HG03095 (cell line): Measurements from ENCODE around the gene CNPY4.
A peak's percentile ranks its signal among the peaks of the same experiment; 100 is the strongest.

Experiments
- ATAC-seq: cut with Tn5 transposase; IDR thresholded peaks from one replicate; pipeline ENCODE4 v1.9.1; 2021; ENCODE audit warnings: moderate library complexity; ENCODE audit not compliant: unreplicated experiment

CNPY4 gene

DNA sequence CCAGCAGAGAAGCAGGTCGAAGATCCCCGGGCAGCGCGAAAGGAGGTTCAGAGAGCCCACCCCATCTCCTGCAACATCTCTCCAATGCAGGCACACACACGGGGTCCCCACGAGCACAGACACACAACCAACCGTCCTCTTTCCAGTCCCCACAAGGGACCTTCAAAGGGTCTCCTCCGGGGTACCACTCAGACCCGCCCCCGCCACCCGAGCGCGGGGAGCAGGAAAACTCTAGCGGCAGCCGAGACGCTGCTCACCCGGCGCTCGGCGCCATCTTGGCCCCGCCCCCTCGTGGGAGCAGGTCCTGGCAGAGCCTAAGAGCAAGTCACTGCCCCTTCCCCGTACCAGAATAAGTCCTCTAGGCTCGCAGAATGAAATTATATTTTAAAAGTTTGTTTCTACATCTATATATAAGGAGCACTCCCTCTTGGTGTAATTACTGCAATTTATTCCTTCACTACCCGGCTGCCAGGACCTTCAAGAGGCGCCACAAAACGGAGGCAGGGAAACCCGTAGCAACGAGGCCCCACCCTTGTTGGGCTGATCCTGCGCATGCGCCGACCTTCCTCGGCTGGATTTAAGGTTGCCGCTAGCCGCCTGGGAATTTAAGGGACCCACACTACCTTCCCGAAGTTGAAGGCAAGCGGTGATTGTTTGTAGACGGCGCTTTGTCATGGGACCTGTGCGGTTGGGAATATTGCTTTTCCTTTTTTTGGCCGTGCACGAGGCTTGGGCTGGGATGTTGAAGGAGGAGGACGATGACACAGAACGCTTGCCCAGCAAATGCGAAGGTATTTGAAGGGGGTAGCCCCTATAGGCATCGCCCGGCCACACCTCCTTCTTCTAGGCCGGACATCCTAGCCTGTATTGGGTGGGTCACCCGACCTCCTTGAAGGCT lies at the start of gene CNPY4, which contains the start of gene TAF6:
Gene CNPY4, plus strand, starts transcription at position 563 of the 898 bp plus-strand sequence. Its CDS starts 111 bp downstream, at position 674.
Gene TAF6, minus strand, starts transcription at position 287 of the 898 bp plus-strand sequence. CDS start 5,149 bp downstream, outside the sequence.
- peak; percentile 63 for ATAC-seq

- ATAC-seq, result no peak
Measured at GRCh38 chr7:100069991-100070390, 49.4 kb upstream of the CNPY4 start.

- no peak for ATAC-seq
Measured at GRCh38 chr7:100071018-100071723, 48.3 kb upstream of the CNPY4 start.

DNA sequence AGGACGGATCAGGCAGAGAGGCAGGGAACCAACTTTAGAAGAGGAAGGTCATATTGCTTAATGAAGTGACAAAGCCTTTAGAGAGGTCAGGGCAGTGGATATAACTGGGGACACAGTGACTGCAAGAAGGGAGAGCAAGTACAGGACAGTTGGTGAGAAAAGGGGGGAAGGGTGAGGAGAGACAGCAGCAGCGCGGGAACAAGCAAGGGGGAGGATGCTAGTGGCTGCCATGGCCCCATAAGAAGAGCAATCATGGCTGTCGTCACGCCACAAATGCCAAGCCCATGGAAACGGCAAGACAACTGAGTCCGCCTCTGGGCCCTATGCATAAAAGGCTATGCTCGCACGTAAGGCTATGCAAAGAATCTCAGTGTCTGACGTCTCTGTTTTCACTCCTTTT lies 47.0 kb upstream of the CNPY4 start:
- no peak for ATAC-seq

GRCh38 chr7:100074841-100075240 lies 44.6 kb upstream of the CNPY4 start:
- no peak for ATAC-seq

DNA sequence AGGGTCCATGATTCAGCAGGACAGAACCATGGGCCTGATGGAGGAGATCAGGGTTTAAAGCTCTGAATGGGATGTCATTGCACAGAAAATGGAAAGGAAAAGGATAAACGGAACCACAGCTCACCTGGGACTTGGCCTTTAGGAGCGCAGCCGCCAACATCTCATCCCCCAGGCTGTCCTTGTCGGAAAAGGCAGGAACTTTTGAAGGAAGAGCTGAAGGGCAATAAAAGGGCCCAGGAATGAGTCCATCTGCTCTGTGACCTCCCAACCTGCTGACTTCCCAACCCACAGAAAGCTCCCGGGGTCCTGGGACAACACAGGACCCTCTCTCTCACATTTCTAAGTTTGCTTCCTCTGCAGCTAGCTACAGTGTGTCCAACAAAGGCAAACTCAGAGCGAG lies 44.0 kb upstream of the CNPY4 start:
- ATAC-seq, result no peak

- no peak for ATAC-seq
Measured at GRCh38 chr7:100077205-100077604, 42.2 kb upstream of the CNPY4 start.

- ATAC-seq, result no peak
Measured at GRCh38 chr7:100079024-100079560, 40.3 kb upstream of the CNPY4 start.

DNA sequence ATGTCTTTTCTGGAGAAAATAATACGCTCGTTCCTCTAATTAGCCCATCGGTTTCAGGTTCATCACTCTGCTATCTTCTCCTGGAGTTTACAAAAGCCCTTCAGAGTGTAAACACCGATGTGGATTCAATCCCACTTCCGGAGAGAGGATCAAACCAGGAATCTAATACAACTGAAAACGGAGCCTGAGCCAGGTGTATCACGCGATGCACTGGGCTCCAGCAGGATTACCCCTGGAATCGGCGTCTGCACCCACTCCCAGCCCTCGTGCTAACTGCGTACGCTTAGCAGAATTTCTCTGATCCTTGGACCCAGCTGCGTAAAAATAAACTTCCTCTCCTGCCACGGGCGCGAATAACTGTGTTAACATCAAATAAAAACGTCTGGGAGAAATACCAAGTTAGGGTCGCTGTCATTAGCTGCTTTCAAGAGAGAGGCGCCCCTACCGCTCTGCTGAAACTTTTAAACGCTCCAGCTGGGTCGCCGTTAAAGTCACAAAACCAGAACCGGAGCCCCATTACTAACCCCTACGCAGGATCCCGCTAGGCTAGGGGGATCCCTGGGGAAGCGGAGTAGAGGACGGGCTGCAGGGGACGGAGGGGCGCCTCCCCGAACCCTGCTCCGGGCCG lies 38.4 kb upstream of the CNPY4 start:
- ATAC-seq, result peak; percentile 10

DNA sequence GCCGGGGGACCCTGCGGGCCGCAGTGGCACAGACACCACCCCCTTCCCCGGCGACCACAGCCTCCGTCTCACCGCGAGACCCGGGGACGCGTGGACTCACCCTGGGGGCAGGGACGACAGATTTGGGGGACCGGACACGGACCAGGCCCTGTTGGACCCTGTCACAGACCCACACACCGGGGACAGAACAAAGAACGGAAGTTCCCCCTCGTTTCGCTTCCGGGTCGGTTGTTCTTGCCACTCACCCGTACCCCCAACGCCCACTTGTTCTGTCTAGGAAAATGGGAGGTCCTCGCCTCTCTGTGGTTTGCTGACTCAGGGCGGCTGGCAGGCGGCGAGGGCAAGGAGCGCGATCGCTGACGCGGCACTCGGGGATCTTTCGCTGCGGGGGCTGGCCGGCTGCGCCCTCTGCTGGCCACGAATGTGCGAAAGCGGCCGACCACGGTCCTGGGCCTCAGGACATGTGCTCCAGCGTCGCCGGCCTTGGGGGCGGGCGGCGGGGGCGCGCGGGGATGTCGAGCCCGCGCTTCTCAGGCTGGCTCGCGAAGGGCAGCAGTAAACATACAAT lies 37.8 kb upstream of the CNPY4 start, which contains the start of gene ZNF3:
Gene ZNF3, minus strand, starts transcription at position 189 of the 568 bp plus-strand sequence. CDS start 4,366 bp downstream, outside the sequence.
- ATAC-seq, result peak; percentile 74

- no peak for ATAC-seq
Measured at GRCh38 chr7:100082978-100083377, 36.5 kb upstream of the CNPY4 start.

DNA sequence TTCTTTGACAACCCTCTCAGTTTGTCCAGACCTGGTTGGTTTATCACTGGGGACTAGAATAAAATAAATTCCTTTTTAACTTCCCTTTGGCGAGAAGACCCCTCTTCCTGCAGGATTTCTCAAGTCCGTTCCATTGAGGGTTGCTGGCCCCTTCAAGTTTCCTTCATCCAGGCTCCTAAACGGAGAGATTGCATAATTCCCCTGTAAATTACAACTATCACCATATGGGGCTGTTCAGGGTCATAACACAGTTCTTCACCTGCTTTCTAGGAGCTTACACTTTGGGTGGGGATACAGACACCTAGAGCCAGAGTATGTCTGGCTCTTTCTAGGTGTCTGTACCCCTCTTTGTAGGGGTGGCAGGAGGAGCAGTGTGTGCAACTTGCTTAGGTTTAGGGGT lies 33.9 kb upstream of the CNPY4 start:
- ATAC-seq, result no peak

- ATAC-seq, result no peak
Measured at GRCh38 chr7:100087055-100087750, 32.2 kb upstream of the CNPY4 start.

DNA sequence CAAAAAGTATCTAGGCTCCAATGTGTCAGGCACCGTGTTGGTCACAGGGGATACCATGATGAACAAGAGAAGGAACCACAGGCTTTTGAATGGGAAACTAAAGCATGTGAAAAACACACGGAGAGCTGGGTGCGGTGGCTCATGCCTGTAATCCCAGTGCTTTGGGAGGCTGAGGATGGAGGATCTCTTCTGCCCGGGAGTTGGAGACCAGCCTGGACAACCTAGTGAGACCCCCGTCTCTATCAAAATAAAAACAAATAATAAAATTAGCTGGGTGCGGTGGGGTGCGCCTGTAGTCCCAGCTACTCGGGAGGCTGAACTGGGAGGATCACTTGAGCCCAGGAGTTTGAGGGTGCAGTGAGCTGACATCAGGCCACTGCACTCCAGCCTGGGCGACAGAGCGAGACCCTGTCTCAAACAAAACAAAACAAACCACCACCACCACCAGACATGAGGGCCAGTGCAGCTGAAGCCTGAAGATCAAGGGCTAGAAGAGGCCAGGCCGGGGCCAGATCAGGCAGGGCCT lies 31.3 kb upstream of the CNPY4 start:
- ATAC-seq, result no peak

GRCh38 chr7:100088621-100089457 lies 30.6 kb upstream of the CNPY4 start, which contains the start of gene COPS6:
TSS of gene COPS6 (plus strand) at chr7:100088969. CDS start at chr7:100088991, 22 bp downstream.
- peak; percentile 44 for ATAC-seq

- ATAC-seq, result no peak
Measured at GRCh38 chr7:100089458-100090196, 29.8 kb upstream of the CNPY4 start.

DNA sequence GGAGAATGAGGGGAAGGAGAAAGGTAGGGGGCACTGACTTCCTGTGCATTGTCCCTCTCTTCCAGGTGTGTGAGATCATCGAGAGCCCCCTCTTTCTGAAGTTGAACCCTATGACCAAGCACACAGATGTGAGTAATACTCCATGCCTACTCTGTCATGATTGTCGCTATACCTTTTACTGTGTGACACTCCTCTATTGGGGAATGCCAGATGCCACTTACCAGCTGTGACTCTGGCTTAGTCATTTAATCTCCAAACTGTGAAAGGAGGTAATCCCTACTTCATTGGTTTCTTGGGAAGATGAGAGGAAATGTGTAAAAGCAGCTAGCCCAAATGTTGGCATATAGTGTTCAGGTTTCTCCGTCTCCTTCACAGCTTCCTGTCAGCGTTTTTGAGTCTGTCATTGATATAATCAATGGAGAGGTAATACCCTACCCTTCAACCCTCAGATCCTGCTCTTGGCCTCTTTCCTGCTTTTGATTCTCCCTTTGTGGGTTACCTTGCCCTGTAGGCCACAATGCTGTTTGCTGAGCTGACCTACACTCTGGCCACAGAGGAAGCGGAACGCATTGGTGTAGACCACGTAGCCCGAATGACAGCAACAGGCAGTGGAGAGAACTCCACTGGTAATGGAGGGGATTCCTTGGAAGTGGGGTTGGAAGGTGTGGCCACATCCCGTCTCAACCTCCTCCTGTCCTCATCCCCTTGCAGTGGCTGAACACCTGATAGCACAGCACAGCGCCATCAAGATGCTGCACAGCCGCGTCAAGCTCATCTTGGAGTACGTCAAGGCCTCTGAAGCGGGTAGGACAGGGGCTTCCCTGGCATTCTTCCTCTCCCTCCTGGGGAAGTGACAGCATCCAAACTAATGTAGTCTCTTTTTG lies 28.7 kb upstream of the CNPY4 start:
- no peak for ATAC-seq
